GM21786 (cell line): ENCODE measurements around the gene UBE2QL1.

ENCODE experiments used
- ATAC-seq: cut with Tn5 transposase; IDR thresholded peaks from one replicate; pipeline ENCODE4 v1.9.1; 2021; ENCODE audit not compliant: unreplicated experiment

The UBE2QL1 gene

GRCh38 chr5:6427694-6428093 lies 21.0 kb upstream of the UBE2QL1 start:
- no peak for ATAC-seq

GRCh38 chr5:6430418-6431028 lies 18.1 kb upstream of the UBE2QL1 start:
- ATAC-seq: no peak

- ATAC-seq: no peak
Measured at GRCh38 chr5:6431214-6432195, 17.2 kb upstream of the UBE2QL1 start.

DNA sequence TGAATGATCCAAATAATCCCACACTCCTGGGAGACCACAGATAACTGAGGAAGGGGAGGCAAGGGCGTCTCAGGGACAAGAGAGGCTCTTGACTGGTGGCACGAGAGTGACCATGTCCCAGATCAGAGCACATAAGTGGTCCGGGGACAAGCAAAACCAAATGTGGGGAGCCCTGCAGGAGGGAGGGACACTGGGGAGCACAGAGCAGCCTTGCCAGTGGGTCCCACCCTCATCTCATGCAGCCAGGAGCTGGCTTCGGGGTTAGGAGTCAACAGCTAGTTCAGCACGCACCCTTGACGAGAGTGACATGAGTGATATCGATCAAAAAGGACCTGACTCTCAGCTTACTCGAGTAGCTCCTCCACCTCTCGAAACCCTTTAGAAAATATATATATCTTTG lies 16.5 kb upstream of the UBE2QL1 start:
- no peak for ATAC-seq

- ATAC-seq: no peak
Measured at GRCh38 chr5:6434731-6435130, 13.9 kb upstream of the UBE2QL1 start.

- no peak for ATAC-seq
Measured at GRCh38 chr5:6435356-6435755, 13.3 kb upstream of the UBE2QL1 start.

DNA sequence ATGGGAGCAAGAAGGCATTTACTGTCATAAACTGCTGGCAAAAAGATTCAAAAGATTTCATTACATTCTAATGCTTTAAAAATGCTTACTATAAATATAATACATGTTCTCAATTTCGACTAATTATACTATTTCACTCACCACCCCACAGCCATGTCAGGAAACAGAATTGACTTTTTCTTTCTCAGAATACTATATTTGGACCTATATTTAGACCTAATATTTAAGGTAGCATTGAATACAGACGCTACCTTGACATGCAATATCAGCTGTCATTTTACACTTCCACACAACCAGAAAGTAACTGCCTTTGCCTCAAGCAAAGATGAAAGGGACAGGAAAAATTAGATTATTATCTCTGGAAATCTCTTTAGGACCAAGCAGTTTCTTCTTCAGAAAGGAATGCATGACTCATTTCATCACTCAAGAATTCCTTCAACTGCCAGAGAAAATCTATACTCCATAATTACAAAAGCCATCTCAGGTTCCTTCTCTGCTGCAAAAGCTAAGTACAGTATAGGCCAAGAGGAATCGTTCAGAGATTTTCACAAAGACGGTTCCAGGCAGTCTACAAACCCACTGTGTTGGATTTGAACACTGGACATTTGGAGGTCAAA lies 11.8 kb upstream of the UBE2QL1 start:
- no peak for ATAC-seq

DNA sequence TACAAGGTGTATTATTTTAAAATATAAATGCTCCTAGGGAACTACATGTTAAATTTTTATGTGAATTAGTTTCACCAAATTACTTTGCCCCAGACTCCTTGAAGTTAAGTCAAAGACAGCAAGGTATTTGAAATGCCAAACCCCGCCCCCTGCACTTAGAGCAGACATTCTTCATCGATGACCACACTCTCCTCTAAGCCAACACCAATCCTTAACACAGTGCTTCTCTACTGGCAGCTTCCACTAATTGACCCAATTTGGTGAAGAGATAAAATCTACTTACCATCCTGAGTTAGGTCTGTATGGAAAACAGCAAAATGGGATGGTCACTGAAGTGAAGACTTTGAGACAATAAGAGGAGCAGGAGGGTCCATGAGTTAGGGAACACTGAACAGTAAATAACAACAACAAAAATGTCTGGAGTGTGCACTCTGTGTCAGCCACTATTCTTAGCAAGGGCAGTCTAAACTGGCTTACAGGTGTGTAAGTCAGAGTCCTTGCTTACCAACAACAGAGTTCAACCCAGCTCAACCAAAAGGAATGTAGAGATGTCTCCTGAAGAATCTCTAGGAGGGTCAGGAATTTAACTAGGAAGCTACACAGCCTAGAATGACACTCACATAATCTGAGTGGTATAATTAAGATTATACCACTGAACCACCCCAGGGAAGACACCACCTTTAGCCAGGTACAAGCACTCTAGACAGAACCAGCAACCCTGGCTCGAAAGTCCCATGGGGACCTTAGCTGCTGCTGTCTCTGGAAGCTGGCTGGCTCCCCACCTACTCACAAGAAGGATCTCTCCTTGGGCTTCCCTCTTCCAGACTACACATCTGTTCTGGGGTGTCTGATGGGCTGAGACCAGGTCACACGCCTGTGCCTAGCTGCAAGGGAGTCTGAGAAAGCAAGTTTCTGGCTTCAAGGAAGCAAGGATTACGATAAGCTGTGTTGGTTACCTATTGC lies 8.8 kb upstream of the UBE2QL1 start:
- no peak for ATAC-seq

- no peak for ATAC-seq
Measured at GRCh38 chr5:6442333-6442732, 6.3 kb upstream of the UBE2QL1 start.

GRCh38 chr5:6443326-6443725 lies 5.3 kb upstream of the UBE2QL1 start:
- no peak for ATAC-seq

- ATAC-seq: no peak
Measured at GRCh38 chr5:6446042-6446441, 2.6 kb upstream of the UBE2QL1 start.

DNA sequence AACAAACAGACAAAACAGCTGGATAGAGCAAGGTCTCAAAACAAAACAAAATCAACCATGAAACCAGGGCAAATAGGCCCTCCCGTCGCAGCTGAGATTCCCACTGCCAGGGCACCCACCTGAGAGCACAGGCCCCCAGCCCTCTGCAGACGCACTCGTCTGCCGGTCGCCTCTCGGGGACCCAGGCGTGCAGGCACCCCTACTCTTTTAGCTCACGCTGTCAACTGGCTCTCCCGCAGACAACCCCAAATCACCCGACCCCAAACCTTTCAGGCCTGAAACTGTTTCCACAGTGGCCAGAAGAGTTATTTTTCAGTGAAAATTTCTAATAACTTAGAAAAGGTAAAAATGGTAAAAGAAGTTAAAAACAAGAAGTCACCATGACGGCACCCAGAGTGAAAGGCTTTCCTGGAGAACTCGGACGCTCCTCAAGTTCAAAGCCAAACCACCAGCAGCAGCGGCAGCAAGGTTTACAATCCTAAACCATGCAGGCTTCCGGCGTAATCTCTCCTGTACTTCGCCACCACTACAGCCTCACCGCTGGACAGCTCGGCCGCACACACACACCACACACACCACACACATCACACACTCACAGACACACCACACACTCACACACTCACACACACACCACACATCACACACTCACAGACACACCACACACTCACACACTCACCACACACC lies 1.9 kb upstream of the UBE2QL1 start:
- ATAC-seq: no peak

DNA sequence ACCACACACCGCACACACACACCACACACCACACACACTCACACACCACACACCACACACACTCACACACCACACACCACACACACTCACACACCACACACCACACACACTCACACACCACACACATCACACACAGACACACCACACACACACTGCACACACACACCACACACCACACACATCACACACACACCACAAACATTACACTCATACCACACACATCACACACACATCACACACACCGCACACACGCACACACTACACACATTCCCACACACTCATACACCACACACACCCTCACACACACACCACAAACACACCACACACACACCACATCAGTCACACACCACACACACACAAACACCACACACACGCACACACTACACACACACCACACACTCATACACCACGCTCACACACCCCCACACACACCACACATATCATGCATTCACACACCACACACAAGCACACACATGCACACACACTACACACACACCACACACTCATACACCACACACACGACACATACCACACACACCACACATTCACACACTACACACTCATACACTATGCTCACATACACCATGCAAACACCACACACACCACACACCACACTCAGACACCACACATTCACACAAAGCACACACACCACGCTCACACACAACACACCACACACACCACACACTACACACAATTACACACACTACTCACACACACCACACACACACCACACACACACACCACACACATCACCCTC lies 1.1 kb upstream of the UBE2QL1 start:
- no peak for ATAC-seq

GRCh38 chr5:6448141-6448491 lies 543 bp upstream of the UBE2QL1 start:
- ATAC-seq: no peak

GRCh38 chr5:6449465-6450158 lies 953 bp downstream of the UBE2QL1 start:
- no peak for ATAC-seq

- no peak for ATAC-seq
Measured at GRCh38 chr5:6450319-6450833, 1.7 kb downstream of the UBE2QL1 start.

- no peak for ATAC-seq
Measured at GRCh38 chr5:6452622-6453504, 4.2 kb downstream of the UBE2QL1 start.
